Endothelial cell of umbilical vein (primary cell): ENCODE data around the gene UVSSA. TPM values are rescaled to one million over a fixed set of nuclear protein-coding genes. Genes with fewer than 3 reads are reported as not detected.

Experiments
- BruUV-seq: library from RNA; stranded (reverse); fragments of 400-500 nt; replicated peaks from 2 replicates; lab custom pipeline; 2021; lab: Mats Ljungman, UMichigan
- CTCF ChIA-PET: fragments of 300-600, 350-600 bp; sonication (Branson Sonifier 250); formaldehyde crosslinking; loops from one replicate; lab custom pipeline; 2021; ENCODE audit warnings: antibody characterized with exemption, inconsistent platforms; lab: Charles Lee
- POLR2A ChIA-PET: fragments of 300-600, 350-600 bp; sonication (Branson Sonifier 250); formaldehyde crosslinking; loops from one replicate; lab custom pipeline; 2021; ENCODE audit warnings: antibody characterized with exemption, inconsistent platforms; lab: Charles Lee
- DNase-seq: peaks from one replicate; pipeline ENCODE4 v3.0.0-alpha.2; 2011; ENCODE audit warnings: low read depth, low spot score
- FAIRE-seq: peaks from 2 replicates; lab custom pipeline; 2011; peaks lifted over from hg19 to GRCh38; lab: Jason Lieb, UNC
- H2AFZ ChIP-seq: 2 replicates; pipeline ENCODE4 v1.6.0; 2012; ENCODE audit warnings: low read depth, low read length, control low read depth, inconsistent platforms
- H3K27ac ChIP-seq: 2 replicates; pipeline ENCODE4 v1.5.1; 2011; ENCODE audit warnings: low read depth, mild to moderate bottlenecking, control low read depth, low read length, moderate library complexity; ENCODE audit not compliant: insufficient read depth
- H3K27me3 ChIP-seq, 2 experiments: 2 replicates each; pipeline versions ENCODE4 v1.6.0 to v1.6.1; 2011; ENCODE audit warnings: low read length in 2 of 2, mixed read lengths in 1 of 2; ENCODE audit not compliant: control insufficient read depth in 2 of 2, insufficient read depth in 2 of 2
- H3K36me3 ChIP-seq, 2 experiments: 2 replicates in 1 of 2; 3 replicates in 1 of 2; pipeline ENCODE4 v1.5.1; 2011; ENCODE audit warnings: low read length in 2 of 2, mild to moderate bottlenecking in 1 of 2, moderate library complexity in 1 of 2; ENCODE audit not compliant: control insufficient read depth in 2 of 2, insufficient read depth in 2 of 2; ENCODE audit errors: extremely low read depth in 1 of 2
- H3K4me1 ChIP-seq: 3 replicates; pipeline ENCODE4 v1.5.1; 2011; ENCODE audit warnings: mild to moderate bottlenecking, low read length; ENCODE audit not compliant: control insufficient read depth, insufficient read depth; ENCODE audit errors: extremely low read depth
- H3K4me2 ChIP-seq: 2 replicates; pipeline ENCODE4 v1.6.1; 2011; ENCODE audit warnings: low read length, control low read depth, mixed read lengths; ENCODE audit not compliant: insufficient read depth
- H3K4me3 ChIP-seq, 3 experiments: fragments of 200-600 bp in 1 of 3; sonication (generic), shearing (Covaris generic) in 1 of 3; replicated peaks in 1 of 3; 2 replicates each; pipeline ENCODE4 v1.5.1; 2011 to 2016; ENCODE audit warnings: control low read depth in 3 of 3, low read length in 3 of 3, mild to moderate bottlenecking in 2 of 3, inconsistent platforms in 1 of 3, low read depth in 1 of 3, moderate library complexity in 1 of 3; ENCODE audit not compliant: insufficient read depth in 1 of 3
- H3K79me2 ChIP-seq: 2 replicates; pipeline ENCODE4 v1.6.0; 2012; ENCODE audit warnings: low read length, inconsistent platforms; ENCODE audit not compliant: control insufficient read depth, insufficient read depth
- H3K9ac ChIP-seq: replicated peaks from 2 replicates; pipeline ENCODE3; 2011; ENCODE audit warnings: low read length, control low read depth; ENCODE audit not compliant: insufficient read depth; ENCODE audit errors: extremely low read depth
- H3K9me1 ChIP-seq: replicated peaks from 3 replicates; pipeline ENCODE4 v1.6.0; 2011; ENCODE audit warnings: mild to moderate bottlenecking, low read length; ENCODE audit not compliant: control insufficient read depth, insufficient read depth; ENCODE audit errors: extremely low read depth
- H3K9me3 ChIP-seq: replicated peaks from 2 replicates; pipeline ENCODE4 v1.5.1; 2012; ENCODE audit warnings: low read length, inconsistent platforms; ENCODE audit not compliant: control insufficient read depth, insufficient read depth
- H4K20me1 ChIP-seq: replicated peaks from 2 replicates; pipeline ENCODE3; 2011; ENCODE audit warnings: mild to moderate bottlenecking, low read length; ENCODE audit not compliant: control insufficient read depth, insufficient read depth; ENCODE audit errors: extremely low read depth
- CTCF ChIP-seq, 2 donors: IDR thresholded peaks; 1 replicate in 1 of 2; 2 replicates in 1 of 2; pipeline ENCODE4 v1.5.1; 2011; ENCODE audit warnings: low read length in 2 of 2, mild to moderate bottlenecking in 2 of 2, moderate library complexity in 2 of 2, control low read depth in 1 of 2, inconsistent platforms in 1 of 2, low read depth in 1 of 2; ENCODE audit not compliant: insufficient read depth in 1 of 2; ENCODE audit errors: extremely low read depth in 1 of 2
- EZH2 ChIP-seq: IDR thresholded peaks from 2 replicates; pipeline ENCODE4 v1.6.1; 2012; ENCODE audit warnings: borderline replicate concordance, low read depth, mild to moderate bottlenecking, moderate library complexity, low read length, inconsistent platforms; ENCODE audit not compliant: severe bottlenecking
- FOS ChIP-seq: IDR thresholded peaks from 2 replicates; pipeline ENCODE4 v1.6.1; 2011; ENCODE audit warnings: mild to moderate bottlenecking, low read length, moderate library complexity, borderline replicate concordance; ENCODE audit not compliant: insufficient read depth
- GATA2 ChIP-seq: IDR thresholded peaks from 2 replicates; pipeline ENCODE4 v1.7.0; 2011; ENCODE audit warnings: low read depth, mild to moderate bottlenecking, moderate library complexity, mixed read lengths, low read length; ENCODE audit not compliant: insufficient read length, insufficient read depth
- JUN ChIP-seq: IDR thresholded peaks from 2 replicates; pipeline ENCODE4 v1.6.1; 2011; ENCODE audit warnings: borderline replicate concordance, low read depth; ENCODE audit not compliant: insufficient read length, insufficient read depth
- MAX ChIP-seq: IDR thresholded peaks from 2 replicates; pipeline ENCODE4 v1.6.1; 2011; ENCODE audit not compliant: insufficient read depth, insufficient read length
- MYC ChIP-seq: IDR thresholded peaks from one replicate; pipeline ENCODE4 v1.6.1; 2011; ENCODE audit warnings: mild to moderate bottlenecking, low read depth, low read length
- POLR2A ChIP-seq: IDR thresholded peaks from 2 replicates; pipeline ENCODE4 v1.6.1; 2012; ENCODE audit warnings: low read depth, mild to moderate bottlenecking, control low read depth, low read length
- POLR2AphosphoS5 ChIP-seq: IDR thresholded peaks from 2 replicates; pipeline ENCODE4 v1.6.1; 2012; ENCODE audit warnings: low read depth, mild to moderate bottlenecking, control low read depth, low read length, moderate library complexity; ENCODE audit not compliant: insufficient read depth
- dilution Hi-C: fragments of 300-500 bp; cut with MboI; formaldehyde crosslinking; loops from one replicate; pipeline ENCODE4 v1.15.0; 2019; ENCODE audit warnings: low sequenced_read_pairs; ENCODE audit not compliant: extremely low pct_ligation_motif_present
- intact Hi-C: fragments of 100-400 bp; cut with micrococcal nuclease; formaldehyde crosslinking; loops from one replicate; pipeline ENCODE4 v1.10.0; 2022
- polyA plus RNA-seq, 4 experiments: library from polyadenylated mRNA; depleted of rRNA in 3 of 4; stranded (reverse) in 3 of 4; unstranded in 1 of 4; fragments of >200 nt; gene quantifications; 2 replicates each; pipeline versions ENCODE4 v1.2.1 to v1.2.3, GENCODE V29; 2011 to 2012; ENCODE audit warnings: missing spikeins in 1 of 4
- total RNA-seq: library from RNA; stranded (reverse); gene quantifications from 2 replicates; pipeline ENCODE4 v1.2.3, GENCODE V29; 2021

UVSSA gene
- total and polyA plus RNA-seq, 2 donors (not counting 3 experiments of a cell fraction or from before 2014, with no cell fraction given), result 7.1 to 14.9 TPM

- dilution Hi-C loops (no loop called here), intact Hi-C loops (no loop called here)
- no peaks in the 10 kb centered on the region for H3K27me3 ChIP-seq
- H3K9me3 ChIP-seq, result no peaks in the 10 kb centered on the region
- H3K9me1 ChIP-seq, result no peaks in the 10 kb centered on the region
- H3K4me1 ChIP-seq, result peaks cover 16% of the 10 kb centered on the region
- no peak overlapping the region for H3K4me2 ChIP-seq
- H3K4me3 ChIP-seq, result no peak overlapping the region
- H2AFZ ChIP-seq, result no peak overlapping the region
- no peak overlapping the region for H3K27ac ChIP-seq
- ChIA-PET CTCF (no interaction called here), POLR2A (no interaction called here)
- no peak overlapping the region for H3K9ac ChIP-seq
- DNase-seq (no peak), FAIRE-seq (no peak)
- BruUV-seq, result no TSS peak
- H3K36me3 ChIP-seq, result no peaks in the 10 kb centered on the region
- no peaks in the 10 kb centered on the region for H3K79me2 ChIP-seq
- H4K20me1 ChIP-seq, result no peaks in the 10 kb centered on the region
- TF ChIP-seq MAX (no peak), POLR2AphosphoS5 (no peak), CTCF (IDR thresholded peaks at IDR 0.05; ENCODE audit: extremely low read depth in 1 of 2, insufficient read depth in 1 of 2, low read depth in 1 of 2, low read length in 2 of 2) (no peak), POLR2A (no peak), GATA2 (no peak), JUN (no peak), FOS (no peak), EZH2 (no peak), MYC (no peak)
Measured at GRCh38 chr4:1349359-1350168, 2.6 kb downstream of the UVSSA start.
